HG03575 (cell line): ENCODE data around the gene PIGS.
"Not testable (repeated sequence)": the region's sequence is repeated elsewhere in the genome, so short reads cannot be mapped to it uniquely, and the experiment has no call there.

ENCODE experiments used
- ATAC-seq: cut with Tn5 transposase; IDR thresholded peaks from one replicate; pipeline ENCODE4 v1.9.1; 2021; ENCODE audit not compliant: unreplicated experiment, insufficient number of reproducible peaks, low FRiP score; ENCODE audit errors: extremely low read depth

PIGS gene

DNA sequence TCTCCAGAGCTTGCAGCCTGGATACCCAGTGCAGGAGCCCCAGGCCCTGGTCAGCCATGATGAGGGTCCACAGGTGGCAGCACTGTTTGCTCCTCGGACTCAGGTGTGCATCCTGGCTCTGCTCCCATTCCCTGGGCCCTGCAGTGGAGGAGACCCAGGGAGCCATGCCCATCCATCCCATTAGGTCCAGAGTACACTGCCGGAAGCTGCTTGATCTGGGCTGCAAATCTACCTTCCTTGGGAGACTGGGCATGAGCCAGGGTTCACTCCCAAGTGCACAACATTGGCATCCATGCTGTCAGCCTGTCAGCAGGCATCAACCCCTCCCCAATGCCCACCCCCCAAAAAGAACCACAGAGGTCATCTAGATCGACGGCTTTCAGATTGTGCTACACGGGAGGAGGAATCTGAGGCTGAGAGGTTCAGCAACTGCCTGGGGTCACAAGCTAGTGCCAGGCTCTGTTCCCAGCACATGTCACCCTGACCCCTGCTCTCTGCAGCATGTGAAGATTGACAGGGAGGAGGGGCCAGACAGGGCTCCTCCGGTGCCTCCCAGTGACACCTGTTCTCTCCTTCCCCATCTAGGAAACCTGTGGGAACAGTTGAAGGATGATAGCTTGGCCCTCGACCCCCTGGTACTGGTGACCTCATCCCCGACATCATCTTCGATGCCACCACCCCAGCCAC lies 34.6 kb downstream of the PIGS start:
- ATAC-seq, result no peak

DNA sequence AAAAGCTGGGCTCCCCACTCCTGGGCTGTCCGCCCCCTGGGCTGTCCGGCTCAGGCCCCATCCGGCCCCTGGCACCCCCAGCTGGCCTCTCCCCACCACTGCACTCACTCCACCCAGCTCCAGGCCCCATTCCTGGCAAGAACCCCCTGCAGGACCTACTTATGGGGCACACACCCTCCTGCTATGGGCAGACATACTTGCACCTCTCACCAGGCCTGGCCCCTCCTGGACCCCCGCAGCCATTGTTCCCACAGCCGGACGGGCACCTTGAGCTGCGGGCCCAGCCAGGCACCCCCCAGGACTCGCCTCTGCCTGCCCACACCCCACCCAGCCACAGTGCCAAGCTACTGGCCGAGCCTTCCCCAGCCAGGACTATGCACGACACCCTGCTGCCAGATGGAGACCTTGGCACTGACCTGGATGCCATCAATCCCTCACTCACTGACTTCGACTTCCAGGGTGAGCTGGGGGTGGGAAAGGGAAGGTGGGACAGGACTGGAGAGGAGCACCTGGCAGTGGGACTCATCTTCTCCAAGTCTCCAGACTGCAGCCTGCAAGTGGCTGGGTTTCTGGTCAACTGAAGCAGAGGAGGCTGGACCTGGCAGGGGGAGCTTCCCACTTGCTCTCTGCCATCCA lies 36.5 kb downstream of the PIGS start:
- ATAC-seq, result no peak

DNA sequence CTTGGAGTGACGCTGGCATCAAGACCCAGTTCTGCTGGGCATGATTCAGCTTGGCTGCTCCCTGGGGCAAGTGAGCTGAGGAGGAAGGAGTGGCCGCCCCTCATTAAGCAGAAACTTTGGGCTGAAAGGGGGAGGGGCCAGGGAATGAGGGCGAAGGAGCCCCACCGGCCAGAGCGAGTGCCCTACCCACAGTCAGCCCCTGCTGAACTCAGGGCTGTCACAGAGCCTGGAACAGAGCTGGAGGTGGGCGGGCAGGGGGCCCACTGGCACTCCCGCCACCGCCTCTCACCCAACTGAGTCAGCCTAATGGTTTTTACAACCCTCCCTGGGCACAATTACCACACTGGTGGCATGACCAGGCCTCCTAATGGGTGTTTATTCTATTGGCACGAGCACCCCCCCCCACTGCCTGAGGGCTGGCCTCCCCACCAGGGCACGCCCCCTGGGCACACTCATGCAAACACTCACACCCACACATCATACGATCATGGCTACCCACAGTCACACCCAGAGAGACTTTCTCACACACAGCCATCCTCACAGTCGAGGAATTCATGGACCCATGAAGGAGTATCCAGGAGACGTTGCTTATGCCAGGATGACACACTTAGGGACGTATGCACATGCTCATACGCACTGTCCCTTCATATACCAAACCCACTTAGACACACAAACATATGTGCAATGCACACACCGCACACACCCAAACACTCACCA lies 38.1 kb downstream of the PIGS start:
- ATAC-seq, result no peak

DNA sequence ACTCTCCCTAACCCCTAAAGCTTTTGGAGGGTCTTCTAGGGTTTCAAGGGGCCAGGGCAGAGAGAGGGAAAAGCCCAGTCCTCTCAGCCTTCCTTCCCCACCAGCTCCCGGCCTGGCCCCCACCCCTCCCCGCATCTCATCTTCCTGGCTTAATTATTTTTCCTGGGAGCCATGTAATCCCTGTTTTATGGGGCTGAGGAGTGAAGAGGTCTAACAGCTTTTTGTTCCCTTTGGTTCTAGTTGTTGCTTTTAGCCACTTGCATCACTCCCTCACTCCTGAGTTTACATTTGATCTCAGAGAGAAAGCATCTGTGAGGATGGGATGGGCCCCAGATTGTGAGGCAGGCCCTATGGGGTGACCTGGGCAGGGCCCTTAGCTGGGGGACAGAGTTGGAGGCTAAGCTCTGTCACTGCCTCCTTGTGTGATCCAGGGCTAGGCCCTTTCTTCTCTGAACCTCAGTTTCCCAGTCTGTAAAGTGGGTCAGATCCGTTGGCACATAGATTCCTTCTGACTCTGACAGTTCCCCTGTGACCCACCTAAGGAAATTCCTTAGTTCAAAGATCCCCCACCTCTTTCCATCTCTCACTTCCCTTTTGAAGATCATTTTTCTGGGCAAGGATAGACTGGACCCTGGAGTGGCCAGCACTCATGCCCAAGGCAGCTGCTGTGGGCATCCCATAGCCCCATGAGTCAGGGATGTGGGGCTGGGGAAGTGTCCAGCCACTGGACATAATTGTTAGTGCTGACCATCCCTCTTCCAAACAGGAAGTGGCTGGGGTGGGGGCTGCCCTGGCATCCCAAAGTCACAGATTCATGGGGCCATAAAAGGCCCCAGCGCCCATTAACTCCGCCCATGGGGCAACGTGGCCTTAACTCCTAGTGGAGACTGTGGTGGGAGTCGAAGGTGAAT lies 39.0 kb downstream of the PIGS start:
- no peak for ATAC-seq

DNA sequence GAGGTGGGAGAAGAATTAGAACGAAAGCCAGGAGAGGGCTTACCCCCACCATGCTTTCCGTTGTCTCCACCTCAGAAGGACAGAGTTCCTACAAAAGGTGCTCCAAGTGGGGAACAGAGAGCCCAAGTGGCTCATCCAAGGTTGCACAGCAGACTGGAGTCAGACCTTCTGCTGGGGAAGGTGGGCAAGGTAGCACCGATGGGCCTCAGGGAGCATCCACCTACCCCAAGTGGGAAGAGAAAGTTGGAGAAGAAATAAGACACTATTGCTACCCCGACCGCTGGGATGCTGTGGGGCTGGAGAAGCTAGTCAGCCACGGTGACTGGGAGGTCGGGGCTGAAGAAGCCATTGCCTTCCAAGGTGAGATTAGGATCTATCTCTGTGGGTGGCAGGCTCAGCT lies 40.4 kb downstream of the PIGS start:
- ATAC-seq, result no peak

DNA sequence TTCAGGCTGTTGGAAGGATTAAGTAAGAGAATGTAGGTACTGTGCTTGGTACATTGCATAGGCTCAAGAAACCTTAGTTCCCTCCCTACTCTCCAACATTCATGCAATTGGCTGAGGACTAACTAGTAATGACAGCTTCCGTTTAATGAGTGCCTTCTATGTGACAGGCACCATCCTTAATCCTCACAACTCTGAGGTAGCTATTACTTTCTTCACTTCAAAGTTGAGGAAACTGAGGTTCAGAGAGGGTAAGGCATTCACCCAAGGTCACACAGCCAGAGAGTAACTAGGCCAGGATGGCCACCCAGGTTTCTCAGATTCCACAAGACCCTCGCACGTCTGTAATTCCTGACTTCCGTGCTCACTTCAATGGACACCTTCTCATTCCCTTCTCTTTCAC lies 41.1 kb downstream of the PIGS start:
- no peak for ATAC-seq

DNA sequence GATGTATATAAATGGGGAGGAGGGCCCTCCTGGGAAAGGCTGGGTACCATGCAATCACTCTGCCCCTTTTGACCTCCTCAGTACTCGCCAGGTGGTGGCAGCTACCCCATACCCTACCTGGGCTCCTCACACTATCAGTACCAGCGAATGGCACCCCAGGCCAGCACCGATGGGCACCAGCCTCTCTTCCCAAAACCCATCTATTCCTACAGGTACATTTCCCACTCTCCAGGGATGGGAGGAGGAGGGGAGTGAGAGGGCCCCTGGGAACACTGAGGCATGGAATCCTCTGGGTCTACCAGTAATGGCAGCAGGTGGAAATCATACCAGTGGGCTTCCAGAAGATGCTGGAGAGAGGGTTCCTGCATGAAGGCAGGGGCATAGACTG lies 42.3 kb downstream of the PIGS start:
- ATAC-seq, result no peak

DNA sequence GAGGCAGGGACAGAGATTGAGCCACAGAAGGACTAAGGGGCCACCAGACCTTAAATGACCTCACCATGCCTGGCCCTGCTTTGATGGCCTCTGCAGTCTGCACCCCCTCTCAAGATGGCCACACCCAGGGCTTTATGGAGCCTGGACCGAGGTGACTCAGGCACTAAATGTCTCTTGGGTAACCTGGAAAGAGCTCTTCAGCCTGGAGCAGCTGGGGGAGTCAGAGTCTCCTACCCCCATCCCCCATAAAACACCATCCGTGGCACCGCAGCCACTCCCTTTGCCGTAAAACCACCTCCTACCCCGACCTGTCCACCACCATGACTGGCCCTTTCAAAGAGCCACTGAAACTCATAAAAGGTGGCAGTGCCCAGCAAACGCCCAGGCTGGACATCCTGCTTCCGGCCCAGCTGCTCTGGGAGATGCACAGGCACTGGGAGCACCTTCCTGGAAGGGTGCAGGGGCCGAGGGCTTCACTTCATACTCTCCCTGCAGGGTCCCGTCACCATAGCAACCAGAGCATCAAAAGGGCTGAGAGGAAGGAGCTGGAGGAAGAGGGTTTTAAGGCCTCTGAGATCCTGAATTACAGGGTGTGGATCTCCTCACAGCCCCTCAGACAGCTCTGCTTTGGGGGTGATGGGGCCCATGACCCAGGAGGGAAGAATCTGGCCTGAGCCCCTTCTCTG lies 42.9 kb downstream of the PIGS start:
- no peak for ATAC-seq

DNA sequence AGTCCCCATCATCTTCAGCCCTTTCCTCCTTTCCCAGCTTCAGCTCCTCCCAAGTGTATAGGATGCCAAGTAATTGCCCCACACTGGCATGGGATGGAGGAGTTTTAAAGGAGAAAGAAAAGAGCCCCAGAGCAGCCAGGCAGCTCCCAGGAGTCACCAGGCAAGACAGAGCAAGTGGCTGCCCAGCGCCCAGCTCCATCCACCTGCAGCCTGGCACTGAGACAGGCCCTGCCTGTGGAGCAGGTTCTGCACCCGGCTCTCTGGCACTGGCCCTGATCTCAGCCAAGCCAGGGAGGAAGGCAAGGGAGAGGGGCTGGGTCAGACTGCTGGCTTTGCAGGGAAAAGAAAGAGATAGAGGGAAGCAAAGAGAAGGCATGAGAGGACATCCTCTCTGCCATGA lies 43.5 kb downstream of the PIGS start:
- ATAC-seq, result no peak

DNA sequence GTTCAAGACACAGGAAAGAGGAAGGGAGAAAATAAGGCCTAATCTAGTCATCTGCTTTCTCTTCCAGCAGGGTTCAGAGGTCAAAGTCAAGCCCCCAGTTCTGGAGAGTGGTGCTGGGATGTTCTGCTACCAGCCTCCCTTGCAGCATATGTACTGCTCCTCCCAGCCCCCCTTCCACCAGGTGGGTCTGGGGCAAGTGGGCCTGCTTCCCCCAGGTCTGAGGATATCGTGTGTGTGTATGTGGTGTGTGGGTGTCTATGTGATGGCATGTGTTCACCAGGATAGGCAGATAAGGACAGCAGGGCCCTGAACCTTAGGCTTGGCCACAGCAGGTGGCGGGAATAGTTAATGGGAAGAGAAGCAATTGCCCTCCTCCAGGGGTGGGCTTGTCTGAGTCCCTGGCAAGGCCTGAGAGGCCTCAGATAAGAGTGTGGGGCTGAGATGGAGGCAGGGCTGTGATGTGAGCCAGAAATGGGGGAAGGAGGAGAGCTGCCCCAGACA lies 44.1 kb downstream of the PIGS start:
- no peak for ATAC-seq

DNA sequence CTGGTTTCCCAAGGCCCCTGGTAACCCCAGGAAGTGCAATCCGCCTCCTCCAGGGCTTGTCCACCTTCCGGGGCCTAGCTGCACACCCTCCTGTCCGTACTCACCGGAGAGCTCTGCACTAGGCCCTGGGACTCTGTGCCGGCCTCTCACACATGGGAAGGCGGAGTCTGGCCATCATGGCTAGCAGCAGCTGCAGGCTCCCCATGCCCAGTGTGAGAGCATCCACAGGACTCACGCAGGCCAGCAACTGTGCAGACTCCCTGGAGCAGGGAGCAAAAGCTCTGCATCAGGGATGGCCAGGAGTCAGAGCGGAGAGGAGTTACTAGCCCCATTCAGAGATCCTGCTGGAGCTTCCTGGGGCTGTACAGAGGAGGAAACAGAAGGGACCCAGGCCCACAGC lies 44.9 kb downstream of the PIGS start:
- ATAC-seq, result no peak

DNA sequence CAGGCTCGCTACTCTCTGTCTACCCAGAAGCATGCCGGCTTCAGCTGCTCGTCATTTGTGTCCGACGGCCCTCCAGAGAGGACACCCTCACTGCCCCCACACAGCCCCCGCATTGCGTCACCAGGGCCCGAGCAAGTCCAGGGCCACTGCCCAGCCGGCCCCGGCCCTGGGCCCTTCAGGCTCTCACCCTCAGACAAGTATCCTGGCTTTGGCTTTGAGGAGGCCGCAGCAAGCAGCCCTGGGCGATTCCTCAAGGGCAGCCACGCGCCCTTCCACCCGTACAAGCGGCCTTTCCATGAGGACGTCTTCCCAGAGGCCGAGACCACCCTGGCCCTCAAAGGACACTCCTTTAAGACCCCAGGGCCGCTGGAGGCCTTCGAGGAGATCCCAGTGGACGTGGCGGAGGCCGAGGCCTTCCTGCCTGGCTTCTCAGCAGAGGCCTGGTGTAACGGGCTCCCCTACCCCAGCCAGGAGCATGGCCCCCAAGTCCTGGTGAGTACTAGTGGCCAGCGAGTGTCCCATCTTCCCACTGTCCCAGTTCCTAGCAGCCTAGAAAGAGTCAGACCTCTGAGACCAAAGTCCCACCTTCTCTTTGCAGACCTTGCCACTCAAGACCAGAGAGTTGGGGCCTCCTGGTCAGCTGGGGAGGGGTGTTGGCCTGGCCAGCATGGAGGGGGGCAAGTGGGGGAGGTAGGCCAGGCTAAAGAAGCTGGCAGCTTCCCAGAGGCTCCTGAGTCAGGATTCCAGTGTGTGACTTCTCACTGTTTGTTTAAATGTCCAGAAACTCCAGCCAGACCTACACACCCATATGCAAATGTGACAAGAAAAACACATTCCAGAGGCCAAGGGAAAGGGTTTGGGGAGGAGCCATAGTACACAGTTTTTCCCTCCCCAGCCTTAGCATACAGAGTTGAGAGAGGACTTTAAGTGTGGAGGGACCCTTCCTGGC lies 46.6 kb downstream of the PIGS start:
- ATAC-seq, result no peak

DNA sequence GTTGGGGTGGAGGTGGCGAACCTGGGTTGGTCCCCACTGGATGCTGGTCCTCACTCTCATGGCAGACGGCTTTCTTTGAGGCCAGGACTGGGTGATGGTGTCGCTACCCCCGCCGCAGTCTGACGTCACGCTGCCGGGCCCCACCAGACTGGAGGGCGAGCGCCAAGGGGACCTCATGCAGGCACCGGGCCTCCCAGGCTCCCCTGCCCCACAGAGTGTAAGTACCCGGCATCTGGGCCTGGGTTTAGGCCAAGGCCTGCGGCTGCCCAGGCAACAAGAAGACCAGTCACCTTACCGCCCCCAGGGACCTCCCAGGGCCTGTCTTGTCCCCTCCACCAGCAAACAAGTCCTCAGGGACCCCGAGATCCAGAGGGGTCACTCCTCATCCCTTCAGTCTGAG lies 47.4 kb downstream of the PIGS start:
- ATAC-seq, result no peak

DNA sequence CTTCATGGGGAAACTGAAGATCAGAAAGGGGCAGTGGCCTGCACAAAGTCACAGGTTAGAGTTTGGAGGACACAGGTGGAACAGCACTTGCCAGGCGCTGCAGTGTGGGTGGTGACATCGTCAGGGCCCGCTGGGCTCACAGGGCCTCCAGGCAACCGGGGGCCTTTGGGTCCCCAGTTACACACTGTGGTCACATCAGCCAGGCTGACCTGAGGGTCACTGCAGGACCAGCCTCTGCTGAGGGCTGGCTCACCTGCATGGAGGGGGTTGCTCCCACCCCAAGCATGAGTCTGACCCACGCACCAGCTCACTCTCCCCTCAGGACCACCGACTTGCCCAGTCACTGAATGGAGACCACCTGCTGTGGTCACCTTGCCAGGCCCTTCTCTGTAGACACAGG lies 48.1 kb downstream of the PIGS start:
- no peak for ATAC-seq

DNA sequence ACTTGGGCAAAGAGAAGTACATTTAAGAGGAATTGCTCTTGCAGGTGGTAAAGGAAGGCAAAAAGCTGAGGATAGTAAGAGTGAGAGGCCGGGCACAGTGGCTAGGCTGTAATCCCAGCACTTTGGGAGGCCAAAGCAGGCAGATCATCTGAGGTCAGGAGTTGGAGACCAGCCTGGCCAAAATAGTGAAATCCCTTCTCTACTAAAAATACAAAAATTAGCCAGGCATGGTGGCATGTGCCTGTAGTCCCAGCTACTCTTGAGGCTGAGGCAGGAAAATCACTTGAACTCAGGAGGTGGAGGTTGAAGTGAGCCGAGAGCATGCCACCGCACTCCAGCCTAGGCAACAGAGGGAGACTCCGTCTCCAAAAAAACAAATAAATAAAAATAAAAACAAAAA lies 49.0 kb downstream of the PIGS start:
- not testable (repeated sequence) for ATAC-seq

DNA sequence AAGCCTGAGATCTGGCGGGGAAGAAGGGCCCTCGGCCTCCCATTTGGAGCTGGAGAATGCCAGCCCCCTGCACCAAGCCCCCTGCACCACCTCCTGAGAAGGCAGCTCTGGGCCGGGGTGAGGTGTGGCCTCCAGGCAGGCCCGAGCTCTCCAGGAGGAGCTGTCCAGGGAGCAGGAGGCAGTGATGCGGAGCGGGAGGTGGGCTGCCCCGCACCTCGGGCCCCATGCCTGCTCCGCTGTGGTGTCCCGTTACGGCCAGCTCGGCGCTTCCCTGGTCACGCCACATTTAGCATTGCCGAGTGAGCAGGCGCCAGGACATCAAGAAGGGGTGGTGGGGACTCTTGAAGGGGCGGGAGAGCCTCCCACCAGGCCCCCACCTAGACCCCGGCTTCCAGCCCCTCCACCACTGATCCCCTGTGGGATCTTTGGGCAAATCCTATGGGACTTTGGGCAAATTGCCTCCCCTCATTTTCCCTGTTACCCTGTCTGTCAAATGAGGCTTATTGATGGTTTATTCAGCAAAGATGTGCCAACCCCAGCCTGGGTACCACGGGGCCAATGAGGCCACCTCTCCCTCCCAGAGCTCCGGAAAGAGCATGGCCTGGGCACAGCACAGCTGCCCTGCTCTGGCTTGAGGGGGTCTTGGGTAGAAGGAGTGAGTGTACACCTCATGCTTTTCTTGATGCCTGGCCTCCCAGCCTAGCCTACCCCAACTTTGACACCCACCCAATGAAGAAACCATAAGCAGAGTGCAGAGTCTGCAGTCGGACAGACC lies 49.8 kb downstream of the PIGS start:
- ATAC-seq, result no peak

DNA sequence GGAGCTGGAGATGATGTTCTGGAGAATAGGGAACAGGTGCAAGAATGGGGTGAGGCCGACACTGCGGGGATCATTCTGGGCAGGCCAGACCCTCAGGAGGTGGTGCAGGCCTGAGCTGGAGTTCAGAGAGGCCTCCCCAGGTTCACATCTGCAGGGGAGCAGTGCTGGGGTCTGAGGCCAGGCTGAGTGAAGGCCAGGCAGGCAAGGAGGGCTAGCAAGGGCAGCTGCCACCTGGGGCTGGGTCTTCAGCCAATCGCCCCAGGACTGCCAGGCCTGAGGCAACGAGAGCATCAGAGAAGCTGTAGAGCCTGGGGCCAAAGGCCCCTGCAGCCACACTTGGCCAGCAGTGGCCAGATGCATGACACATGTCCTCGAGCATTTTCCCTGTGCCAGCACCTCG lies 50.6 kb downstream of the PIGS start:
- ATAC-seq, result no peak
